Ovary (tissue), 9 donors: ENCODE results near the gene AP2A2. TPM values are rescaled to one million over a fixed set of nuclear protein-coding genes. Genes with fewer than 3 reads are reported as not detected.

Experiments
- DNase-seq, 5 donors: peaks; one replicate each; pipeline ENCODE4 v3.0.0-alpha.2; 2019 to 2020
- H3K27ac ChIP-seq, 2 donors: fragments of 200-600 bp; one replicate each; pipeline versions ENCODE4 v1.5.1 to v1.8.0; 2019 to 2022
- H3K27me3 ChIP-seq: fragments of 200-600 bp; one replicate; pipeline ENCODE4 v1.8.0; 2022
- H3K36me3 ChIP-seq: fragments of 200-600 bp; sonication (generic); one replicate; pipeline ENCODE4 v1.5.1; 2019
- H3K4me1 ChIP-seq: one replicate; pipeline ENCODE4 v1.8.1; 2013; ENCODE audit warnings: mild to moderate bottlenecking, moderate library complexity; ENCODE audit not compliant: insufficient read depth
- H3K4me3 ChIP-seq: fragments of 200-600 bp; sonication (generic); one replicate; pipeline ENCODE4 v1.5.1; 2017
- H3K9me3 ChIP-seq, 2 donors: fragments of 200-600 bp in 1 of 2; sonication (generic) in 1 of 2; one replicate each; pipeline versions ENCODE4 v1.5.1 to v1.8.1; 2013 to 2019; ENCODE audit warnings: mild to moderate bottlenecking in 1 of 2, moderate library complexity in 1 of 2
- CTCF ChIP-seq, 3 donors: fragments of 450-650 bp in 2 of 3; fragments of 200-600 bp in 1 of 3; IDR thresholded peaks; one replicate each; pipeline versions ENCODE4 v1.5.1 to v1.8.0; 2016 to 2022; ENCODE audit warnings: antibody characterized with exemption in 3 of 3, mild to moderate bottlenecking in 1 of 3
- EP300 ChIP-seq: sonication (generic); formaldehyde crosslinking; IDR thresholded peaks from one replicate; pipeline ENCODE4 v1.6.1; 2017; ENCODE audit warnings: antibody characterized with exemption
- POLR2A ChIP-seq: fragments of 450-650 bp; IDR thresholded peaks from one replicate; pipeline ENCODE4 v1.6.1; 2017; ENCODE audit warnings: antibody characterized with exemption, mild to moderate bottlenecking, moderate library complexity
- WGBS, 3 donors: extraction: QIAGEN DNeasy Blood & Tissue Kit in 1 of 3; methylation state at CpG; one replicate each; pipeline versions ENCODE4 v1.1.5 to v1.1.7; 2013 to 2017; 5-methylcytosine and 5-hydroxymethylcytosine counted together
- intact Hi-C, 4 donors: fragments of 100-400 bp; cut with DNase I; formaldehyde crosslinking; loops; one replicate each; pipeline versions ENCODE4 v1.11.0 to v1.15.1; 2022 to 2023
- polyA plus RNA-seq, 2 donors: library from polyadenylated mRNA; stranded (reverse); fragments of 200-250 nt in 1 of 2; fragments of 350-450 nt in 1 of 2; fragmentation: Illumina TruSeq in 1 of 2; extraction: RNeasy Lipid Tissue Mini Kit (QIAGEN cat#74804) in 1 of 2; gene quantifications; one replicate each; pipeline ENCODE4 v1.2.3, GENCODE V29; 2013 to 2014
- total RNA-seq, 7 donors: library from RNA; depleted of rRNA in 2 of 7; stranded (reverse); fragments of >200 nt in 2 of 7; fragmentation: NEBNext Ultra II Directional in 3 of 7; extraction: Animal tissue kit (Norgen Biotek cat#: 25700) in 3 of 7; gene quantifications; one replicate each; pipeline versions ENCODE4 v1.1.0 to v1.2.4, GENCODE V29; 2016 to 2023
- donor health status: DM: no; HTN: no; CAD: no; lungs with moderate emphysema.
- donor health status: DM: no; HTN: no; CAD: no.
- donor health status: Bipolar disorder and iron deficiency.
- donor health status: DM: yes; HTN: yes; CAD: no.
- donor health status: DM: no; HTN: no; CAD: no.
- donor health status: DM: yes; HTN: yes; CAD: no.

AP2A2 gene
- total and polyA plus RNA-seq, 9 donors, result 27.7 to 151 (median 54.0) TPM

- TF ChIP-seq EP300, result no peak
- no peak for TF ChIP-seq POLR2A
- no peak for TF ChIP-seq CTCF (IDR thresholded peaks at IDR 0.05)
- intact Hi-C loops, result loop anchor here in 1 of 4 donors (5.0 kb wide), 1 partner anchor 109 kb away; the partner anchor contains the start of gene MUC6
- Histone ChIP-seq H3K4me3 (no peak overlapping the region), H3K4me1 (peaks cover 10% of the 10 kb centered on the region), H3K36me3 (no peaks in the 10 kb centered on the region), H3K27me3 (no peaks in the 10 kb centered on the region), H3K27ac (no peak overlapping the region), H3K9me3 (no peaks in the 10 kb centered on the region)
- DNase-seq, result no peak
- 66 to 77% (median 72%) methylated on average over 7 of the region's 7 CpGs for WGBS, 3 donors
Observed at GRCh38 chr11:927871-928270, 2.2 kb downstream of the AP2A2 start.

- no peaks in the 10 kb centered on the region for H3K9me3 ChIP-seq
- no peak overlapping the region for H3K27ac ChIP-seq
- no peak for DNase-seq
Observed at GRCh38 chr11:928786-929185, 3.1 kb downstream of the AP2A2 start.

GRCh38 chr11:929405-929804 is 3.7 kb downstream of the AP2A2 start:
- no peak overlapping the region for H3K4me3 ChIP-seq
- intact Hi-C loops, result loop anchor here in 1 of 4 donors (5.0 kb wide), 1 partner anchor 108 kb away; the partner anchor contains the start of gene MUC6
- no peaks in the 10 kb centered on the region for H3K9me3 ChIP-seq
- no peak for DNase-seq
- peaks cover 12% of the 10 kb centered on the region for H3K4me1 ChIP-seq
- 93 to 96% (median 95%) methylated on average over 11 of the region's 11 CpGs for WGBS, 3 donors
- H3K27ac ChIP-seq, result no peak overlapping the region
- no peaks in the 10 kb centered on the region for H3K27me3 ChIP-seq
- no peaks in the 10 kb centered on the region for H3K36me3 ChIP-seq
- TF ChIP-seq EP300, result no peak
- no peak for TF ChIP-seq CTCF (IDR thresholded peaks at IDR 0.05)
- TF ChIP-seq POLR2A, result no peak

More at GRCh38 chr11:928786-929185, 3.1 kb downstream of the AP2A2 start:
- TF ChIP-seq POLR2A, result no peak
- TF ChIP-seq EP300, result no peak
- no peak for TF ChIP-seq CTCF (IDR thresholded peaks at IDR 0.05)
- Histone ChIP-seq H3K36me3 (no peaks in the 10 kb centered on the region), H3K27me3 (no peaks in the 10 kb centered on the region), H3K4me1 (peaks cover 12% of the 10 kb centered on the region), H3K4me3 (no peak overlapping the region)
- intact Hi-C loops, result loop anchor here in 1 of 4 donors (5.0 kb wide), 1 partner anchor 109 kb away; the partner anchor contains the start of gene MUC6
- WGBS, 3 donors, result 71 to 89% (median 84%) methylated on average over 8 of the region's 8 CpGs

GRCh38 chr11:931385-931784 is 5.7 kb downstream of the AP2A2 start:
- intact Hi-C loops, result no loop called here
- Histone ChIP-seq H3K9me3 (no peaks in the 10 kb centered on the region), H3K4me3 (no peak overlapping the region), H3K27ac (no peak overlapping the region), H3K4me1 (peaks cover 5% of the 10 kb centered on the region), H3K27me3 (no peaks in the 10 kb centered on the region), H3K36me3 (no peaks in the 10 kb centered on the region)
- TF ChIP-seq EP300, result no peak
- no peak for TF ChIP-seq POLR2A
- no peak for TF ChIP-seq CTCF (IDR thresholded peaks at IDR 0.05)
- no peak for DNase-seq
- 14 to 31% (median 30%) methylated on average over 3 of the region's 3 CpGs for WGBS, 3 donors
